GM12891 (cell line): ENCODE data around the gene DGAT2.

ENCODE experiments used
- PAX5 ChIP-seq: IDR thresholded peaks from 2 replicates; pipeline ENCODE4 v1.6.1; 2011; ENCODE audit warnings: low read length, moderate library complexity, mild to moderate bottlenecking; ENCODE audit not compliant: insufficient read depth, severe bottlenecking
- POLR2A ChIP-seq: IDR thresholded peaks from 2 replicates; pipeline ENCODE4 v1.6.1; 2011; ENCODE audit warnings: low read depth, low read length, control low read depth
- POLR2AphosphoS5 ChIP-seq: IDR thresholded peaks from 2 replicates; pipeline ENCODE4 v1.6.1; 2011; ENCODE audit warnings: low read depth, low read length, control low read depth
- POU2F2 ChIP-seq: IDR thresholded peaks from 2 replicates; pipeline ENCODE4 v1.6.1; 2011; ENCODE audit warnings: low read depth, mild to moderate bottlenecking, control low read depth, low read length, moderate library complexity
- TAF1 ChIP-seq: IDR thresholded peaks from 2 replicates; pipeline ENCODE4 v1.6.1; 2011; ENCODE audit warnings: low read depth, low read length, control low read depth

GRCh38 chr11:75777461-75778110, 9.0 kb downstream of the DGAT2 start:
- no peak for TF ChIP-seq POLR2AphosphoS5
- no peak for TF ChIP-seq PAX5
- TF ChIP-seq POLR2A, result no peak
- TF ChIP-seq POU2F2, result no peak
- TF ChIP-seq TAF1, result no peak
